DND-41 (cell line): ENCODE data around the gene UCP2.

Experiments used
- EZH2 ChIP-seq: IDR thresholded peaks from 3 replicates; pipeline ENCODE4 v1.6.1; 2012; ENCODE audit warnings: borderline replicate concordance, low read depth, mild to moderate bottlenecking, moderate library complexity, low read length, inconsistent platforms; ENCODE audit not compliant: severe bottlenecking
- TF ChIP-seq, protein P1 (sequence below): IDR thresholded peaks from 2 replicates; pipeline ENCODE4 v1.5.1; 2012; ENCODE audit warnings: borderline replicate concordance, low read length, moderate library complexity, mild to moderate bottlenecking; ENCODE audit not compliant: poor library complexity, severe bottlenecking; ENCODE audit errors: extremely low read depth

DNA sequence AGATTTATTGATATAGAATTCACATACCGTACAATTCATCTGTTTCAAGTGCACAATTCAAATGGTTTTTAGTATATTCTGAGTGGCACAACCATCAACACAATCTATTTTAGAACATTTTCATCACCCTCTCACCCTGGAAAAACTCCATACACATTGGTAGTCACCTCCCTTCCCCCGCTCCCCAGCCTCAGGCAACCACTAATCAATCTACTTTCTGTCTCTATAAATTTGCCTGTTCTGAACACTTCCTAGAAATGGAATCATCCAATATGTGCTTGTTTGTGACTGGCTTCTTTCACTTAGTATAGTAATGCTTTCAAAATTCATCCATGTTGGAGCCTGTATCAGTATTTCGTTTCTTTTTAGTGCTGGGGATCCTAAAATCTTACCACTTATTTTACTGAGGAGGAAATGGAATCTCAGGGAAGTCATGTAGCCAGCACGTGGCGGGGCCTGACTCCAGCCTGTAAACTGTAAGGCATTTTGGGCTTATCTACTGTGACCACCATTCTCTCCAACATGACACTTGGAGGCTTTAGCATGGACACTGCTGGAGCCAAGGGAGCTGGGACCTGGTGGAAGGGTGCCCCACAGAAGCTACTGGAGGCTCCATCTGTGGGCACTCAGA lies 27.1 kb upstream of the UCP2 start:
- TF ChIP-seq EZH2 = no peak
- TF ChIP-seq, protein P1, sequence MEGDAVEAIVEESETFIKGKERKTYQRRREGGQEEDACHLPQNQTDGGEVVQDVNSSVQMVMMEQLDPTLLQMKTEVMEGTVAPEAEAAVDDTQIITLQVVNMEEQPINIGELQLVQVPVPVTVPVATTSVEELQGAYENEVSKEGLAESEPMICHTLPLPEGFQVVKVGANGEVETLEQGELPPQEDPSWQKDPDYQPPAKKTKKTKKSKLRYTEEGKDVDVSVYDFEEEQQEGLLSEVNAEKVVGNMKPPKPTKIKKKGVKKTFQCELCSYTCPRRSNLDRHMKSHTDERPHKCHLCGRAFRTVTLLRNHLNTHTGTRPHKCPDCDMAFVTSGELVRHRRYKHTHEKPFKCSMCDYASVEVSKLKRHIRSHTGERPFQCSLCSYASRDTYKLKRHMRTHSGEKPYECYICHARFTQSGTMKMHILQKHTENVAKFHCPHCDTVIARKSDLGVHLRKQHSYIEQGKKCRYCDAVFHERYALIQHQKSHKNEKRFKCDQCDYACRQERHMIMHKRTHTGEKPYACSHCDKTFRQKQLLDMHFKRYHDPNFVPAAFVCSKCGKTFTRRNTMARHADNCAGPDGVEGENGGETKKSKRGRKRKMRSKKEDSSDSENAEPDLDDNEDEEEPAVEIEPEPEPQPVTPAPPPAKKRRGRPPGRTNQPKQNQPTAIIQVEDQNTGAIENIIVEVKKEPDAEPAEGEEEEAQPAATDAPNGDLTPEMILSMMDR = no peak
